WERI-Rb-1 (cell line): Measurements from ENCODE around the gene FAM210B.

Source experiments
- DNase-seq: peaks from one replicate; pipeline ENCODE4 v3.0.0-alpha.2; 2020
- H3K27ac ChIP-seq: fragments of 250-450 bp; sonication (Bioruptor Pico); 2 replicates; pipeline ENCODE4 v1.5.1; 2020; ENCODE audit warnings: mild to moderate bottlenecking, moderate library complexity
- H3K27me3 ChIP-seq: fragments of 250-450 bp; sonication (Bioruptor Pico); 2 replicates; pipeline ENCODE4 v1.5.1; 2021; ENCODE audit warnings: mild to moderate bottlenecking, low read depth, moderate library complexity; ENCODE audit not compliant: insufficient read depth, severe bottlenecking
- H3K36me3 ChIP-seq: fragments of 250-450 bp; sonication (Bioruptor Pico); 2 replicates; pipeline ENCODE4 v1.5.1; 2020; ENCODE audit warnings: mild to moderate bottlenecking, moderate library complexity
- H3K4me3 ChIP-seq: 2 replicates; pipeline ENCODE4 v1.5.1; 2011; ENCODE audit warnings: low read depth, mild to moderate bottlenecking, control low read depth, low read length
- H3K9me3 ChIP-seq: fragments of 250-450 bp; sonication (Bioruptor Pico); 2 replicates; pipeline ENCODE4 v1.5.1; 2021; ENCODE audit warnings: mild to moderate bottlenecking, moderate library complexity; ENCODE audit not compliant: severe bottlenecking
- TF ChIP-seq, protein P1 (sequence below): IDR thresholded peaks from 2 replicates; pipeline ENCODE4 v1.5.1; 2011; ENCODE audit warnings: low read depth, mild to moderate bottlenecking, control low read depth, inconsistent platforms, low read length

Gene FAM210B, protein sequence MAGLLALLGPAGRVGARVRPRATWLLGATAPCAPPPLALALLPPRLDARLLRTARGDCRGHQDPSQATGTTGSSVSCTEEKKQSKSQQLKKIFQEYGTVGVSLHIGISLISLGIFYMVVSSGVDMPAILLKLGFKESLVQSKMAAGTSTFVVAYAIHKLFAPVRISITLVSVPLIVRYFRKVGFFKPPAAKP

DNA sequence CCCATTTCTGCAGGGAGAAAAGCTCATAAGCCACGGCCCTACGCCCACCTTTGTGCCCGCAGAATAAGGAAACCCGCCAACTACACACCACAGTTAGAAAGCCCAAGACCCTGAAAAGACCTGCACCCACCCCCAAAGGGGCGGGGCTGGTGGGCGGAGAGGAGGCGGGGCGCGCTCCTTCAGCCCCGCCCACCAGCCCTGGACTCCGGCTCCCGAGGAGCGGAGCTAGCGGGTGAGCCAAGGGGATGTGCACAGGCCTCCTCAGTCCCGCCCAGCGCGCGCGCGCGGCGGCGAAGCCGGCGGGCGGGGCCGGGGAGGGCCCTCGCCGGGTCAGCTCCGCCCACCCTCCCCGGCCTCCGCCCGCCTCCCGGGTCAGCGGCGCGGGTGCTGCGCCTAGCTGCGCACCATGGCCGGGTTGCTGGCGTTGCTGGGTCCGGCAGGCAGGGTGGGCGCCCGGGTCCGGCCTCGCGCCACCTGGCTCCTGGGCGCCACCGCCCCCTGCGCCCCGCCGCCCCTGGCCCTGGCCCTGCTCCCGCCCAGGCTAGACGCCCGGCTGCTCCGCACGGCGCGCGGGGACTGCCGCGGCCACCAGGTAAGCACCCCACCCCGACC is at the start of gene FAM210B:
FAM210B (plus strand) TSS at position 375 of the 612 bp plus-strand sequence; CDS start at position 407, 32 bp downstream.
- TF ChIP-seq, protein P1, sequence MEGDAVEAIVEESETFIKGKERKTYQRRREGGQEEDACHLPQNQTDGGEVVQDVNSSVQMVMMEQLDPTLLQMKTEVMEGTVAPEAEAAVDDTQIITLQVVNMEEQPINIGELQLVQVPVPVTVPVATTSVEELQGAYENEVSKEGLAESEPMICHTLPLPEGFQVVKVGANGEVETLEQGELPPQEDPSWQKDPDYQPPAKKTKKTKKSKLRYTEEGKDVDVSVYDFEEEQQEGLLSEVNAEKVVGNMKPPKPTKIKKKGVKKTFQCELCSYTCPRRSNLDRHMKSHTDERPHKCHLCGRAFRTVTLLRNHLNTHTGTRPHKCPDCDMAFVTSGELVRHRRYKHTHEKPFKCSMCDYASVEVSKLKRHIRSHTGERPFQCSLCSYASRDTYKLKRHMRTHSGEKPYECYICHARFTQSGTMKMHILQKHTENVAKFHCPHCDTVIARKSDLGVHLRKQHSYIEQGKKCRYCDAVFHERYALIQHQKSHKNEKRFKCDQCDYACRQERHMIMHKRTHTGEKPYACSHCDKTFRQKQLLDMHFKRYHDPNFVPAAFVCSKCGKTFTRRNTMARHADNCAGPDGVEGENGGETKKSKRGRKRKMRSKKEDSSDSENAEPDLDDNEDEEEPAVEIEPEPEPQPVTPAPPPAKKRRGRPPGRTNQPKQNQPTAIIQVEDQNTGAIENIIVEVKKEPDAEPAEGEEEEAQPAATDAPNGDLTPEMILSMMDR: no peak
- peak within 1 kb of the TSS; percentile 91 for H3K4me3 ChIP-seq
- peak within 1 kb of the TSS; percentile 11; the same call in 1 of the 2 replicates for H3K27ac ChIP-seq
- H3K36me3 ChIP-seq: no peaks in the 10 kb centered on the region; the same call in 1 of the 2 replicates
- H3K27me3 ChIP-seq: no peaks in the 10 kb centered on the region
- no peaks in the 10 kb centered on the region for H3K9me3 ChIP-seq
- peak; percentile 88 for DNase-seq

DNA sequence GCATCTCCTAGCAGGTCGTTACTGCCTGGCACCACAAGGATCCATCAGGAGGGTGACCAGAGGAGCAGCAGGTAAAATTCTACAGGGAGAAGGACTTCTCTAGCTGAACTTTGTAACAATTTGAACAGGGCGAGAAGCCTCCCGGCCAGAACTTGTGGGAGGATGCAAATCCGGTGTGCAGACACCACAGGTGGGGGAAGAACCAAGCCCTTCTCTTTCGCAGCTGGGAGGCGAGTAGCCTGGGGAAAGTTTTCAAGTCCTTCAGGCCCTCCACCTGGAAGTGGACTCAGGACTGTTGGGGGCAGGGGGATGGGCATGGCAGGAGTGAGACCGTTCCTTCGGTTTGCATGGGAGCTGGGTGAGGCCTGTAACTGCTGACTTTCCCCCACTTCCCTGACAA is 42.7 kb upstream of the FAM210B start:
- DNase-seq: no peak
- no peaks in the 10 kb centered on the region for H3K9me3 ChIP-seq
- H3K4me3 ChIP-seq: no peak overlapping the region
- H3K27me3 ChIP-seq: peaks cover 72% of the 10 kb centered on the region
- no peak overlapping the region for H3K27ac ChIP-seq
- H3K36me3 ChIP-seq: no peaks in the 10 kb centered on the region
- TF ChIP-seq, protein P1: no peak

DNA sequence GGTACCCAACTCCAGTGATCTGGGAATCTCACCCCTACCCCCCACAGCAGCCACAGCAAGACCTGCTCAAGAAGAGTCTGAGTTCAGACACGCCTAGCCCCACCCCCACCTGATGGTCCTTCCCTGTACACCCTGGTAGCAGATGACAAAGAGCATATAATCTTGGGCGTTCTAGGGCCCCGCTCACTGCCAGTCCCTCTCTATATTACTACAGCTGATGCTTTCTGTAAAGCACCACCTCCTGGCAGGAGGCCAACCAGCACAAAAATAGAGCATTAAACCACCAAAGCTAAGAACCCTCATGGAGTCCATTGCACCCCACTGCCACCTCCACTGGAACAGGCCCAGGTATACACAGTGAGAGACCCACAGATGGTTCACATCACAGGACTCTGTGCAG is 42.3 kb upstream of the FAM210B start:
- Histone ChIP-seq H3K27me3 (peaks cover 73% of the 10 kb centered on the region), H3K27ac (no peak overlapping the region), H3K36me3 (no peaks in the 10 kb centered on the region), H3K9me3 (no peaks in the 10 kb centered on the region), H3K4me3 (no peak overlapping the region)
- DNase-seq: no peak
- TF ChIP-seq, protein P1: no peak

DNA sequence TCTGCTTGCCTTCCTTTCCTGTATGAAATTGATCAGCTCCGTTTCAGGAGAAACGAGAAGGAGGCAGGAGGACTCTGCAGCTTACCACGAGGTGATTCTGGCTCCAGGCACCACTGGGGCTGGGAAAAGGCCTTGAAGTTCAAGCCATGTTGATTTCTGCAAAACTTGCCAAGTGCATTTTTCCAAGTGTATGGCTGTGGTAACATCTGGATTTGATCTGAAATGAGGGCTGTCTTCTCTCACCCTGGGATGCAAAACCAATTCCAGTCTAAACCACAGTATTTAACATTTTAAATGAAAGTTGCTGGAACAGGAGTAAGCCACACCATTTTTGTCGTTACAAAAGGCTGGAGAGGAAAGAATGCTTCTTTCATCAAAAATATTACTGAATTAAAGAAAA is 36.1 kb upstream of the FAM210B start:
- H3K4me3 ChIP-seq: no peak overlapping the region
- H3K36me3 ChIP-seq: no peaks in the 10 kb centered on the region
- TF ChIP-seq, protein P1: no peak
- peaks cover 73% of the 10 kb centered on the region for H3K27me3 ChIP-seq
- no peak overlapping the region for H3K27ac ChIP-seq
- no peak for DNase-seq
- no peaks in the 10 kb centered on the region for H3K9me3 ChIP-seq

DNA sequence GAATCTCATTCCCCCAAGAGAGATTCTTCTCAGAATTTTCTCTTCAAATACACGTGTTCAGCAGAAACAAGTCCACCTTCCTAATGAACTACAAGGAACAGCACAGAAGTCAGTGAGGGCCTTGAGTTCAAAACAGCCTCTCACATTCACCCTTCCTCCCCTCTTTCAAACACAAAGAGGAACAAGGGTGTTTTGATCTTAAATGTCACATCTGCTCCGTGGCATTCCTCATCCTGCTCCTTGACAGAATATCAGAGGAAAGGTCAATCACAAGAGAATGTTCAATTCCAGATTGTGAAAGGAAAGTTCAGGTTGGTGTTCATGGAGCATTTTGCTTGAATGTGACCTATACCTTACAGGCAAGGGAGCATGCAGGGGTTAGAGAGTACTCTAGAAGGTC is 35.6 kb upstream of the FAM210B start:
- Histone ChIP-seq H3K27me3 (peaks cover 71% of the 10 kb centered on the region), H3K9me3 (no peaks in the 10 kb centered on the region), H3K4me3 (no peak overlapping the region), H3K27ac (no peak overlapping the region), H3K36me3 (no peaks in the 10 kb centered on the region)
- TF ChIP-seq, protein P1: no peak
- no peak for DNase-seq

DNA sequence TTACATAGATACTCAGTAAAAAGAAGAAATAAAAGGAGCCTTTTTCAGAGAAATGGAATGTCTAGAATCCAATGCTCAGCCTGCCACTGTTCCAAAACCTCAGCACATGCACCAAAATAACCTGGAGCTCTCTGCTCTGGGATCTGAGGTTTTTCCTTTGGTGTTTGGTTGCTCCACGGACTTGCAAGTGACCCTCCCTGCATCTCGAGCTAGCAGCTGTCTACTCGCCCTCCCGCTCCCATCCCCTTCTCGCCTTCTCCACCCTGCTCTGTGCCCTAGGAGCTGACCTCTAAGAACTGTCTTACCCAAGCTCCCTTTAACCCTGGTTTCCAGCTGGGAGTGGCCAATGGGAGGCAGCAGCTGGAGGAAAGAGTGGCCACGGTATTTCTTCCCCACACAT is 35.1 kb upstream of the FAM210B start:
- no peaks in the 10 kb centered on the region for H3K36me3 ChIP-seq
- no peak for DNase-seq
- no peak overlapping the region for H3K4me3 ChIP-seq
- TF ChIP-seq, protein P1: no peak
- peaks cover 69% of the 10 kb centered on the region for H3K27me3 ChIP-seq
- no peaks in the 10 kb centered on the region for H3K9me3 ChIP-seq
- H3K27ac ChIP-seq: no peak overlapping the region
